Mammary epithelial cell (primary cell): Measurements from ENCODE around the gene IQSEC1.

Experiments
- CTCF ChIP-seq, 2 donors: IDR thresholded peaks in 1 of 2; conservative IDR thresholded peaks in 1 of 2; 2 replicates each; pipeline ENCODE4 v1.5.1; 2011 to 2012; ENCODE audit warnings: inconsistent platforms in 2 of 2, low read length in 2 of 2, mild to moderate bottlenecking in 2 of 2, control low read depth in 1 of 2, low read depth in 1 of 2; ENCODE audit not compliant: insufficient read depth in 1 of 2; ENCODE audit errors: extremely low read depth in 1 of 2
- EZH2 ChIP-seq: IDR thresholded peaks from 2 replicates; pipeline ENCODE4 v1.6.1; 2012; ENCODE audit warnings: low read length, inconsistent platforms, borderline replicate concordance

GRCh38 chr3:13110678-13111116 lies 37.5 kb upstream of the IQSEC1 start:
- TF ChIP-seq EZH2, result no peak
- TF ChIP-seq CTCF (conservative IDR thresholded peaks at IDR 0.05 in 1 of 2, IDR thresholded peaks at IDR 0.05 in 1 of 2; ENCODE audit: extremely low read depth in 1 of 2, insufficient read depth in 1 of 2, low read depth in 1 of 2, low read length in 2 of 2), result no peak
